OCI-LY3 (cell line): Measurements from ENCODE around the gene JADE3.

ENCODE experiments used
- EZH2phosphoT487 ChIP-seq: fragments of 200-600 bp; shearing (Covaris generic); IDR thresholded peaks from 2 replicates; pipeline ENCODE4 v1.6.1; 2018; ENCODE audit warnings: antibody characterized with exemption, mixed run types, low read depth
- TF ChIP-seq, protein P1 (sequence below): fragments of 200-600, 300-600 bp; sonication (generic); IDR thresholded peaks from 2 replicates; pipeline ENCODE4 v1.5.1; 2014; ENCODE audit warnings: antibody characterized with exemption, low read length, low read depth

DNA sequence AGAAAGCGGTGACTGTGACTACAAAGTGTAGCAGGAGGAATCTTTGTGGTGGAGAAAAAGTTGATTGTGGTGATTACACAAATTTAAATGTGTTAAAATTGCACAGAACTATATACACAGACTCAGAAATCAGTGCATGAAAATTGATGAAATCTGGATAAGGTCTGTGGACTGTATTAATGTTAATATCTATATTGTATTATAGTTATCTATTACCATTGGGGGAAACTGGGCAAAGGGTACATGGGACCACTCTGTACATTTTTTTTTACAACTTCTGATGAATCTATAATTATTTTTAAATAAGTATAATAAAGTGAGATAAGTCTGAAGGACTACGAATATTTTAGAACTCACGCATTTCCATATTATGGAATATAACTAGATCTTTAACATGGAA is 1.8 kb upstream of the JADE3 start:
- TF ChIP-seq, protein P1, sequence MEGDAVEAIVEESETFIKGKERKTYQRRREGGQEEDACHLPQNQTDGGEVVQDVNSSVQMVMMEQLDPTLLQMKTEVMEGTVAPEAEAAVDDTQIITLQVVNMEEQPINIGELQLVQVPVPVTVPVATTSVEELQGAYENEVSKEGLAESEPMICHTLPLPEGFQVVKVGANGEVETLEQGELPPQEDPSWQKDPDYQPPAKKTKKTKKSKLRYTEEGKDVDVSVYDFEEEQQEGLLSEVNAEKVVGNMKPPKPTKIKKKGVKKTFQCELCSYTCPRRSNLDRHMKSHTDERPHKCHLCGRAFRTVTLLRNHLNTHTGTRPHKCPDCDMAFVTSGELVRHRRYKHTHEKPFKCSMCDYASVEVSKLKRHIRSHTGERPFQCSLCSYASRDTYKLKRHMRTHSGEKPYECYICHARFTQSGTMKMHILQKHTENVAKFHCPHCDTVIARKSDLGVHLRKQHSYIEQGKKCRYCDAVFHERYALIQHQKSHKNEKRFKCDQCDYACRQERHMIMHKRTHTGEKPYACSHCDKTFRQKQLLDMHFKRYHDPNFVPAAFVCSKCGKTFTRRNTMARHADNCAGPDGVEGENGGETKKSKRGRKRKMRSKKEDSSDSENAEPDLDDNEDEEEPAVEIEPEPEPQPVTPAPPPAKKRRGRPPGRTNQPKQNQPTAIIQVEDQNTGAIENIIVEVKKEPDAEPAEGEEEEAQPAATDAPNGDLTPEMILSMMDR, result no peak
- no peak for TF ChIP-seq EZH2phosphoT487
